HepG2 (cell line): Measurements from ENCODE around the gene PDRG1. TPM values are rescaled to one million over a fixed set of nuclear protein-coding genes. Genes with fewer than 3 reads are reported as not detected.

Source experiments
- ATF3 ChIP-seq: sonication (generic); formaldehyde crosslinking; IDR thresholded peaks from 2 replicates; pipeline ENCODE4 v1.4.0; 2020; ENCODE audit warnings: missing genetic modification reagents
- IRF9 ChIP-seq: sonication (generic); formaldehyde crosslinking; IDR thresholded peaks from 2 replicates; pipeline ENCODE4 v1.8.0; 2022; ENCODE audit warnings: missing genetic modification reagents, mild to moderate bottlenecking, borderline replicate concordance
- KLF16 ChIP-seq, 2 experiments: sonication (generic) in 1 of 2; formaldehyde crosslinking in 1 of 2; IDR thresholded peaks; 2 replicates each; pipeline versions ENCODE4 v1.6.1 to v1.8.0; 2016 to 2023; ENCODE audit warnings: missing genetic modification reagents in 2 of 2, missing compliant biosample characterization in 1 of 2
- MED1 ChIP-seq: sonication (generic); formaldehyde crosslinking; IDR thresholded peaks from 2 replicates; pipeline ENCODE4 v1.4.0; 2020; ENCODE audit warnings: missing genetic modification reagents
- RBM22 ChIP-seq: fragments of 200-400 bp; formaldehyde crosslinking; optimal IDR thresholded peaks from 2 replicates; pipeline ENCODE3; 2017; ENCODE audit warnings: mild to moderate bottlenecking, low read length, moderate library complexity
- SIN3B ChIP-seq: fragments of 150-350 bp; IDR thresholded peaks from 2 replicates; pipeline ENCODE4 v1.6.1; 2014; ENCODE audit warnings: low read length
- SRSF9 ChIP-seq: fragments of 200-400 bp; formaldehyde crosslinking; IDR thresholded peaks from 2 replicates; pipeline ENCODE4 v1.6.1; 2018; ENCODE audit warnings: borderline replicate concordance, mild to moderate bottlenecking, low read depth, low read length; ENCODE audit not compliant: insufficient read depth, poor library complexity, severe bottlenecking
- ZNF672 ChIP-seq: sonication (generic); formaldehyde crosslinking; IDR thresholded peaks from 2 replicates; pipeline ENCODE4 v1.8.1; 2022; ENCODE audit warnings: missing genetic modification reagents
- ZSCAN31 ChIP-seq: sonication (generic); formaldehyde crosslinking; IDR thresholded peaks from 2 replicates; pipeline ENCODE4 v1.5.0; 2020; ENCODE audit warnings: low read depth, mild to moderate bottlenecking, missing genetic modification reagents
- polyA plus RNA-seq, 8 experiments: library from polyadenylated mRNA; depleted of rRNA in 3 of 8; stranded (reverse) in 7 of 8; unstranded in 1 of 8; fragments of >200 nt; fragmentation: Illumina TruSeq in 4 of 8; extraction: Trizol in 4 of 8; gene quantifications; 2 replicates each; pipeline versions ENCODE4 v1.2.1 to v1.2.3, GENCODE V29; 2011 to 2016; ENCODE audit warnings: low read depth in 4 of 8, missing spikeins in 1 of 8, mixed read lengths in 1 of 8; ENCODE audit not compliant: insufficient read depth in 1 of 8
- total RNA-seq, 5 experiments: library from RNA; depleted of rRNA; stranded (reverse); fragments of >200 nt; fragmentation: Illumina TruSeq; extraction: Trizol; gene quantifications; 2 replicates each; pipeline ENCODE4 v1.2.3, GENCODE V29; 2016; ENCODE audit warnings: low read depth in 1 of 5
- TF ChIP-seq, protein P1 (sequence below): sonication (generic); formaldehyde crosslinking; IDR thresholded peaks from 2 replicates; pipeline ENCODE4 v1.8.1; 2023; ENCODE audit warnings: mild to moderate bottlenecking, inconsistent platforms, moderate library complexity, missing genetic modification reagents, borderline replicate concordance
- TF ChIP-seq, protein P2 (sequence below): sonication (generic); formaldehyde crosslinking; IDR thresholded peaks from 2 replicates; pipeline ENCODE4 v1.5.0; 2020; ENCODE audit warnings: mild to moderate bottlenecking, missing genetic modification reagents
- TF ChIP-seq, protein P3 (sequence below): sonication (generic); formaldehyde crosslinking; IDR thresholded peaks from 2 replicates; pipeline ENCODE4 v1.4.0; 2020; ENCODE audit warnings: low read depth, missing genetic modification reagents
- TF ChIP-seq, protein P4 (sequence below): sonication (generic); formaldehyde crosslinking; IDR thresholded peaks from 2 replicates; pipeline ENCODE4 v1.4.0; 2020; ENCODE audit warnings: missing genetic modification reagents, mild to moderate bottlenecking, borderline replicate concordance
- TF ChIP-seq, protein P5 (sequence below): IDR thresholded peaks from 2 replicates; pipeline ENCODE4 v1.6.1; 2016; ENCODE audit warnings: control low read depth

PDRG1 gene
- total and polyA plus RNA-seq, 2 of the 13 experiments (the other 11 are each of a cell fraction or from before 2014, with no cell fraction given): 16.6 to 18.0 TPM

DNA sequence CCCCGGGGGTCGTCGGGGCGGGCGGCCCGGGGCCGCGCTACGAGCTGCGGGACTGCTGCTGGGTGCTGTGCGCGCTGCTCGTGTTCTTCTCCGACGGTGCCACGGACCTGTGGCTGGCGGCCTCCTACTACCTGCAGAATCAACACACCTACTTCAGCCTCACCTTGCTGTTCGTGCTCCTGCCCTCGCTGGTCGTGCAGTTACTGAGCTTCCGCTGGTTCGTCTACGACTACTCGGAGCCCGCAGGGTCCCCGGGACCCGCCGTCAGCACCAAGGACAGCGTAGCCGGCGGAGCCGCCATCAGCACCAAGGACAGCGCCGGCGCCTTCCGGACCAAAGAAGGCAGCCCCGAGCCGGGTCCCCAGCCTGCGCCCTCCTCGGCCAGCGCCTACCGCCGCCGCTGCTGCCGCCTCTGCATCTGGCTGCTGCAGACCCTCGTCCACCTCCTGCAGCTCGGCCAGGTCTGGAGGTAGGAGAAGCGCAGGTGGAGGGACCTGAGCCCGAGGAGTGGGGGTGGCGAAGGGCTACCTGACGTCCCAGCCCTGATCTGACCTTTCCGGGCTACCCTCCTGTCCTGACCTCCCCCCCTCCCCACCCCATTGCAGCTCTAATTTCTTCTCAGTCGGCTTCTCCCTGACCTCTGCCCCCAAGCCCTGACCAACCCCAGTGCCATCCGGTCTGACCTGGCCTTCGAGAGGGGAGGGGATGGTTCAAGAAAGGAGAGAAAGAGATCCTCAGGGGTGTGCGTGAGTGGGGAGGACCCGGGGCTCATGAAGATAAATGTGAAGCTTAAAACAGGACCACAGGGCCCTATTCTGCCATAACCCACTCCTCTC, 16.7 kb upstream of the PDRG1 start (continued):
- TF ChIP-seq, protein P1, sequence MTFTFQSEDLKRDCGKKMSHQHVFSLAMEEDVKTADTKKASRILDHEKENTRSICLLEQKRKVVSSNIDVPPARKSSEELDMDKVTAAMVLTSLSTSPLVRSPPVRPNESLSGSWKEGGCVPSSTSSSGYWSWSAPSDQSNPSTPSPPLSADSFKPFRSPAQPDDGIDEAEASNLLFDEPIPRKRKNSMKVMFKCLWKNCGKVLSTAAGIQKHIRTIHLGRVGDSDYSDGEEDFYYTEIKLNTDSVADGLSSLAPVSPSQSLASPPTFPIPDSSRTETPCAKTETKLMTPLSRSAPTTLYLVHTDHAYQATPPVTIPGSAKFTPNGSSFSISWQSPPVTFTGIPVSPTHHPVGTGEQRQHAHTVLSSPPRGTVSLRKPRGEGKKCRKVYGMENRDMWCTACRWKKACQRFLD (CRISPR knock-in tag): peak; percentile 100
- no peak for TF ChIP-seq RBM22
- TF ChIP-seq KLF16 (CRISPR knock-in tag; IDR thresholded peaks at IDR 0.05): peak; percentile 100
- TF ChIP-seq SRSF9: no peak
- peak; percentile 100 for TF ChIP-seq ZNF672
- TF ChIP-seq ATF3 (CRISPR knock-in tag): peak; percentile 100
- TF ChIP-seq ZSCAN31 (CRISPR knock-in tag): peak; percentile 100
- TF ChIP-seq, protein P2, sequence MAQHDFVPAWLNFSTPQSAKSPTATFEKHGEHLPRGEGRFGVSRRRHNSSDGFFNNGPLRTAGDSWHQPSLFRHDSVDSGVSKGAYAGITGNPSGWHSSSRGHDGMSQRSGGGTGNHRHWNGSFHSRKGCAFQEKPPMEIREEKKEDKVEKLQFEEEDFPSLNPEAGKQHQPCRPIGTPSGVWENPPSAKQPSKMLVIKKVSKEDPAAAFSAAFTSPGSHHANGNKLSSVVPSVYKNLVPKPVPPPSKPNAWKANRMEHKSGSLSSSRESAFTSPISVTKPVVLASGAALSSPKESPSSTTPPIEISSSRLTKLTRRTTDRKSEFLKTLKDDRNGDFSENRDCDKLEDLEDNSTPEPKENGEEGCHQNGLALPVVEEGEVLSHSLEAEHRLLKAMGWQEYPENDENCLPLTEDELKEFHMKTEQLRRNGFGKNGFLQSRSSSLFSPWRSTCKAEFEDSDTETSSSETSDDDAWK (CRISPR knock-in tag): peak; percentile 98; the same call in 1 of the 2 replicates
- TF ChIP-seq, protein P3, sequence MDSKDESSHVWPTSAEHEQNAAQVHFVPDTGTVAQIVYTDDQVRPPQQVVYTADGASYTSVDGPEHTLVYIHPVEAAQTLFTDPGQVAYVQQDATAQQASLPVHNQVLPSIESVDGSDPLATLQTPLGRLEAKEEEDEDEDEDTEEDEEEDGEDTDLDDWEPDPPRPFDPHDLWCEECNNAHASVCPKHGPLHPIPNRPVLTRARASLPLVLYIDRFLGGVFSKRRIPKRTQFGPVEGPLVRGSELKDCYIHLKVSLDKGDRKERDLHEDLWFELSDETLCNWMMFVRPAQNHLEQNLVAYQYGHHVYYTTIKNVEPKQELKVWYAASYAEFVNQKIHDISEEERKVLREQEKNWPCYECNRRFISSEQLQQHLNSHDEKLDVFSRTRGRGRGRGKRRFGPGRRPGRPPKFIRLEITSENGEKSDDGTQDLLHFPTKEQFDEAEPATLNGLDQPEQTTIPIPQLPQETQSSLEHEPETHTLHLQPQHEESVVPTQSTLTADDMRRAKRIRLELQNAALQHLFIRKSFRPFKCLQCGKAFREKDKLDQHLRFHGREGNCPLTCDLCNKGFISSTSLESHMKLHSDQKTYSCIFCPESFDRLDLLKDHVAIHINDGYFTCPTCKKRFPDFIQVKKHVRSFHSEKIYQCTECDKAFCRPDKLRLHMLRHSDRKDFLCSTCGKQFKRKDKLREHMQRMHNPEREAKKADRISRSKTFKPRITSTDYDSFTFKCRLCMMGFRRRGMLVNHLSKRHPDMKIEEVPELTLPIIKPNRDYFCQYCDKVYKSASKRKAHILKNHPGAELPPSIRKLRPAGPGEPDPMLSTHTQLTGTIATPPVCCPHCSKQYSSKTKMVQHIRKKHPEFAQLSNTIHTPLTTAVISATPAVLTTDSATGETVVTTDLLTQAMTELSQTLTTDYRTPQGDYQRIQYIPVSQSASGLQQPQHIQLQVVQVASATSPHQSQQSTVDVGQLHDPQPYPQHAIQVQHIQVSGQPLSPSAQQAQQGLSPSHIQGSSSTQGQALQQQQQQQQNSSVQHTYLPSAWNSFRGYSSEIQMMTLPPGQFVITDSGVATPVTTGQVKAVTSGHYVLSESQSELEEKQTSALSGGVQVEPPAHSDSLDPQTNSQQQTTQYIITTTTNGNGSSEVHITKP: peak; percentile 98
- TF ChIP-seq IRF9 (CRISPR knock-in tag): peak; percentile 100
- TF ChIP-seq SIN3B: peak; percentile 69; the same call in 1 of the 2 replicates
- TF ChIP-seq, protein P4, sequence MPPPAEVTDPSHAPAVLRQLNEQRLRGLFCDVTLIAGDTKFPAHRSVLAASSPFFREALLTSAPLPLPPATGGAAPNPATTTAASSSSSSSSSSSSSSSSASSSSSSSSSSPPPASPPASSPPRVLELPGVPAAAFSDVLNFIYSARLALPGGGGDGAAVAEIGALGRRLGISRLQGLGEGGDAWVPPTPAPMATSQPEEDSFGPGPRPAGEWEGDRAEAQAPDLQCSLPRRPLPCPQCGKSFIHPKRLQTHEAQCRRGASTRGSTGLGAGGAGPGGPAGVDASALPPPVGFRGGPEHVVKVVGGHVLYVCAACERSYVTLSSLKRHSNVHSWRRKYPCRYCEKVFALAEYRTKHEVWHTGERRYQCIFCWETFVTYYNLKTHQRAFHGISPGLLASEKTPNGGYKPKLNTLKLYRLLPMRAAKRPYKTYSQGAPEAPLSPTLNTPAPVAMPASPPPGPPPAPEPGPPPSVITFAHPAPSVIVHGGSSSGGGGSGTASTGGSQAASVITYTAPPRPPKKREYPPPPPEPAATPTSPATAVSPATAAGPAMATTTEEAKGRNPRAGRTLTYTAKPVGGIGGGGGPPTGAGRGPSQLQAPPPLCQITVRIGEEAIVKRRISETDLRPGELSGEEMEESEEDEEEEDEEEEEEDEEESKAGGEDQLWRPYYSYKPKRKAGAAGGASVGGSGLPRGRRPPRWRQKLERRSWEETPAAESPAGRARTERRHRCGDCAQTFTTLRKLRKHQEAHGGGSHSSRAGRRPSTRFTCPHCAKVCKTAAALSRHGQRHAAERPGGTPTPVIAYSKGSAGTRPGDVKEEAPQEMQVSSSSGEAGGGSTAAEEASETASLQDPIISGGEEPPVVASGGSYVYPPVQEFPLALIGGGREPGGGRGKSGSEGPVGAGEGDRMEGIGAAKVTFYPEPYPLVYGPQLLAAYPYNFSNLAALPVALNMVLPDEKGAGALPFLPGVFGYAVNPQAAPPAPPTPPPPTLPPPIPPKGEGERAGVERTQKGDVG (CRISPR knock-in tag): peak; percentile 100
- TF ChIP-seq MED1 (CRISPR knock-in tag): peak; percentile 99
- TF ChIP-seq, protein P5, sequence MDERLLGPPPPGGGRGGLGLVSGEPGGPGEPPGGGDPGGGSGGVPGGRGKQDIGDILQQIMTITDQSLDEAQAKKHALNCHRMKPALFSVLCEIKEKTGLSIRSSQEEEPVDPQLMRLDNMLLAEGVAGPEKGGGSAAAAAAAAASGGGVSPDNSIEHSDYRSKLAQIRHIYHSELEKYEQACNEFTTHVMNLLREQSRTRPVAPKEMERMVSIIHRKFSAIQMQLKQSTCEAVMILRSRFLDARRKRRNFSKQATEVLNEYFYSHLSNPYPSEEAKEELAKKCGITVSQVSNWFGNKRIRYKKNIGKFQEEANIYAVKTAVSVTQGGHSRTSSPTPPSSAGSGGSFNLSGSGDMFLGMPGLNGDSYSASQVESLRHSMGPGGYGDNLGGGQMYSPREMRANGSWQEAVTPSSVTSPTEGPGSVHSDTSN (CRISPR knock-in tag): peak; percentile 80
